SK-N-MC (cell line): Measurements from ENCODE around the gene ME3.
"Not testable (repeated sequence)": the region's sequence is repeated elsewhere in the genome, so short reads cannot be mapped to it uniquely, and the experiment has no call there.

Experiments
- DNase-seq: peaks from one replicate; pipeline ENCODE4 v3.0.0-alpha.2; 2011; ENCODE audit warnings: low read depth, low spot score
- H3K27ac ChIP-seq: fragments of 200-600 bp; sonication (generic); 2 replicates; pipeline ENCODE4 v1.5.1; 2016; ENCODE audit warnings: mixed run types
- H3K36me3 ChIP-seq: fragments of 200-600 bp; sonication (generic); 2 replicates; pipeline ENCODE4 v1.6.1; 2017; ENCODE audit warnings: antibody characterized with exemption, low read length, mixed read lengths; ENCODE audit not compliant: insufficient read depth
- H3K4me3 ChIP-seq: fragments of 200-600 bp; sonication (generic); 2 replicates; pipeline ENCODE4 v1.5.1; 2016
- H3K9ac ChIP-seq: fragments of 200-600 bp; sonication (generic); 2 replicates; pipeline ENCODE4 v1.8.0; 2017; ENCODE audit warnings: mixed run types, mixed read lengths; ENCODE audit not compliant: insufficient read length
- H3K9me3 ChIP-seq: fragments of 200-600 bp; sonication (generic); 2 replicates; pipeline ENCODE4 v1.6.1; 2017; ENCODE audit warnings: low read depth, mild to moderate bottlenecking, antibody characterized with exemption, low read length, moderate library complexity, mixed read lengths
- EZH2 ChIP-seq: fragments of 200-600 bp; sonication (generic); IDR thresholded peaks from one replicate; pipeline ENCODE4 v1.6.1; 2017; ENCODE audit warnings: antibody characterized with exemption
- FOXP2 ChIP-seq: optimal IDR thresholded peaks from 2 replicates; pipeline ENCODE3; 2011; ENCODE audit warnings: mild to moderate bottlenecking, moderate library complexity; ENCODE audit not compliant: insufficient read depth; ENCODE audit errors: extremely low read length, control extremely low read depth
- POLR2AphosphoS5 ChIP-seq: IDR thresholded peaks from 2 replicates; pipeline ENCODE4 v1.6.1; 2012; ENCODE audit warnings: mild to moderate bottlenecking, low read depth, low read length, borderline replicate concordance

Gene ME3

GRCh38 chr11:86524620-86525352 is 147.6 kb downstream of the ME3 start:
- DNase-seq, result no peak
- Histone ChIP-seq H3K9me3 (no peaks in the 10 kb centered on the region), H3K4me3 (no peak overlapping the region), H3K36me3 (no peaks in the 10 kb centered on the region), H3K9ac (no peak overlapping the region), H3K27ac (peak overlapping the region; percentile 94)
- TF ChIP-seq FOXP2 (no peak), POLR2AphosphoS5 (no peak), EZH2 (no peak)

GRCh38 chr11:86523738-86524619 is 148.4 kb downstream of the ME3 start:
- no peak for TF ChIP-seq EZH2
- no peak for TF ChIP-seq POLR2AphosphoS5
- no peak for TF ChIP-seq FOXP2
- no peak for DNase-seq
- H3K4me3 ChIP-seq, result peak overlapping the region; percentile 53

GRCh38 chr11:86522512-86522911 is 149.9 kb downstream of the ME3 start:
- not testable (repeated sequence) for H3K36me3 ChIP-seq, H3K27ac ChIP-seq, DNase-seq, H3K9me3 ChIP-seq, H3K9ac ChIP-seq, H3K4me3 ChIP-seq

More at GRCh38 chr11:86523738-86524619, 148.4 kb downstream of the ME3 start:
- Histone ChIP-seq H3K36me3 (no peaks in the 10 kb centered on the region), H3K9ac (peak overlapping the region; percentile 60), H3K9me3 (no peaks in the 10 kb centered on the region), H3K27ac (peak overlapping the region; percentile 94)

- Histone ChIP-seq H3K4me3 (no peak overlapping the region), H3K36me3 (no peaks in the 10 kb centered on the region), H3K9ac (no peak overlapping the region), H3K27ac (peak overlapping the region; percentile 77), H3K9me3 (no peaks in the 10 kb centered on the region)
- no peak for DNase-seq
- TF ChIP-seq FOXP2, result no peak
- no peak for TF ChIP-seq POLR2AphosphoS5
- TF ChIP-seq EZH2, result no peak
These were observed 153.1 kb downstream of the ME3 start for GRCh38 chr11:86519064-86519911.

- TF ChIP-seq FOXP2 (no peak), POLR2AphosphoS5 (no peak), EZH2 (no peak)
- H3K27ac ChIP-seq, result no peak overlapping the region
These were observed 154.2 kb downstream of the ME3 start for GRCh38 chr11:86518211-86518610.

GRCh38 chr11:86517557-86517956 is 154.9 kb downstream of the ME3 start:
- Histone ChIP-seq H3K9me3 (no peaks in the 10 kb centered on the region), H3K9ac (no peak overlapping the region), H3K4me3 (no peak overlapping the region), H3K36me3 (no peaks in the 10 kb centered on the region), H3K27ac (no peak overlapping the region)
- no peak for DNase-seq
- no peak for TF ChIP-seq POLR2AphosphoS5
- no peak for TF ChIP-seq EZH2
- TF ChIP-seq FOXP2, result no peak

More at GRCh38 chr11:86518211-86518610, 154.2 kb downstream of the ME3 start:
- H3K9ac ChIP-seq, result no peak overlapping the region
- H3K4me3 ChIP-seq, result no peak overlapping the region
- H3K36me3 ChIP-seq, result no peaks in the 10 kb centered on the region
- DNase-seq, result no peak
- H3K9me3 ChIP-seq, result no peaks in the 10 kb centered on the region

GRCh38 chr11:86515297-86516094 is 156.9 kb downstream of the ME3 start:
- H3K9ac ChIP-seq, result no peak overlapping the region
- TF ChIP-seq FOXP2, result no peak
- no peak for TF ChIP-seq EZH2
- TF ChIP-seq POLR2AphosphoS5, result no peak
- no peak for DNase-seq
- H3K9me3 ChIP-seq, result no peaks in the 10 kb centered on the region
- H3K4me3 ChIP-seq, result no peak overlapping the region
- no peak overlapping the region for H3K27ac ChIP-seq
- no peaks in the 10 kb centered on the region for H3K36me3 ChIP-seq

GRCh38 chr11:86514453-86514852 is 158.0 kb downstream of the ME3 start:
- H3K36me3 ChIP-seq, result no peaks in the 10 kb centered on the region
- no peaks in the 10 kb centered on the region for H3K9me3 ChIP-seq
- no peak overlapping the region for H3K4me3 ChIP-seq
- TF ChIP-seq POLR2AphosphoS5 (no peak), FOXP2 (no peak), EZH2 (no peak)
- H3K27ac ChIP-seq, result no peak overlapping the region
- H3K9ac ChIP-seq, result no peak overlapping the region
- DNase-seq, result no peak
